HL-60 (cell line): ENCODE data around the gene WRAP73.

Experiments used
- CTCF ChIP-seq: IDR thresholded peaks from one replicate; pipeline ENCODE4 v1.5.1; 2011; ENCODE audit warnings: low read length, control low read depth, inconsistent platforms; ENCODE audit not compliant: insufficient read depth
- GABPA ChIP-seq: IDR thresholded peaks from 2 replicates; pipeline ENCODE4 v1.6.1; 2012; ENCODE audit warnings: low read depth
- POLR2AphosphoS5 ChIP-seq: IDR thresholded peaks from 2 replicates; pipeline ENCODE4 v1.6.1; 2012; ENCODE audit warnings: low read depth
- REST ChIP-seq: IDR thresholded peaks from 2 replicates; pipeline ENCODE4 v1.6.1; 2012; ENCODE audit warnings: low read depth; ENCODE audit not compliant: insufficient replicate concordance
- SPI1 ChIP-seq: IDR thresholded peaks from 2 replicates; pipeline ENCODE4 v1.6.1; 2012; ENCODE audit warnings: low read depth, mild to moderate bottlenecking, borderline replicate concordance

GRCh38 chr1:3691421-3692204 is 41.7 kb upstream of the WRAP73 start:
- TF ChIP-seq CTCF (no peak), POLR2AphosphoS5 (no peak), REST (no peak), SPI1 (no peak), GABPA (no peak)
